WTC11 (cell line): ENCODE measurements around the gene SLC11A2. TPM values are rescaled to one million over a fixed set of nuclear protein-coding genes. Genes with fewer than 3 reads are reported as not detected.

ENCODE experiments used
- ATAC-seq: fragments of 200-7000 bp; cut with Tn5 transposase; 2 replicates; pipeline ENCODE4 v1.10.0; 2021; ENCODE audit warnings: mild to moderate bottlenecking, moderate library complexity
- CTCF ChIA-PET: fragments of 300-600 bp; sonication (Branson Sonifier 250); formaldehyde crosslinking; loops from one replicate; lab custom pipeline; 2021; ENCODE audit warnings: antibody characterized with exemption; lab: Charles Lee
- POLR2A ChIA-PET: fragments of 350-600 bp; sonication (Branson Sonifier 250); formaldehyde crosslinking; loops from one replicate; lab custom pipeline; 2021; ENCODE audit warnings: antibody characterized with exemption; lab: Charles Lee
- DNase-seq: peaks from one replicate; pipeline ENCODE4 v3.0.0; 2021; ENCODE audit warnings: low spot score
- H3K27ac Mint-ChIP-seq: 2 replicates; pipeline ENCODE4 v1.8.0; 2021; ENCODE audit warnings: mixed read lengths
- H3K27me3 Mint-ChIP-seq: 2 replicates; pipeline ENCODE4 v1.8.0; 2021; ENCODE audit warnings: low read depth, mild to moderate bottlenecking, moderate library complexity, mixed read lengths
- H3K36me3 Mint-ChIP-seq: 2 replicates; pipeline ENCODE4 v1.8.0; 2021; ENCODE audit warnings: mixed read lengths
- H3K4me1 Mint-ChIP-seq: 2 replicates; pipeline ENCODE4 v1.8.0; 2022; ENCODE audit warnings: mixed read lengths
- H3K4me3 Mint-ChIP-seq: 2 replicates; pipeline ENCODE4 v1.8.0; 2021; ENCODE audit warnings: mild to moderate bottlenecking, moderate library complexity, mixed read lengths
- H3K9me3 Mint-ChIP-seq: 2 replicates; pipeline ENCODE4 v1.8.0; 2021; ENCODE audit warnings: mixed read lengths
- ARID4B ChIP-seq: sonication (generic); formaldehyde crosslinking; IDR thresholded peaks from 2 replicates; pipeline ENCODE4 v1.8.0; 2023; ENCODE audit warnings: missing genetic modification reagents, mild to moderate bottlenecking, borderline replicate concordance
- CDX4 ChIP-seq: fragments of 250-450 bp; sonication (Bioruptor Pico); IDR thresholded peaks from 2 replicates; pipeline ENCODE4 v1.9.0; 2021; ENCODE audit warnings: moderate library complexity, mild to moderate bottlenecking, inconsistent platforms, borderline replicate concordance
- CREM ChIP-seq: sonication (generic); formaldehyde crosslinking; IDR thresholded peaks from 2 replicates; pipeline ENCODE4 v1.8.1; 2022; ENCODE audit warnings: mild to moderate bottlenecking, missing genetic modification reagents, moderate library complexity
- ERG ChIP-seq: fragments of 250-450 bp; sonication (Bioruptor Pico); IDR thresholded peaks from 2 replicates; pipeline ENCODE4 v1.8.0; 2021; ENCODE audit warnings: mild to moderate bottlenecking
- FOXP1 ChIP-seq: sonication (generic); formaldehyde crosslinking; IDR thresholded peaks from 2 replicates; pipeline ENCODE4 v1.8.0; 2022; ENCODE audit warnings: missing genetic modification reagents, mild to moderate bottlenecking, moderate library complexity, borderline replicate concordance
- GRHL2 ChIP-seq: fragments of 250-450 bp; sonication (Bioruptor Pico); IDR thresholded peaks from 2 replicates; pipeline ENCODE4 v1.8.0; 2022; ENCODE audit warnings: mild to moderate bottlenecking, moderate library complexity; ENCODE audit not compliant: insufficient replicate concordance, severe bottlenecking
- MXD4 ChIP-seq: fragments of 250-450 bp; sonication (Bioruptor Pico); IDR thresholded peaks from 2 replicates; pipeline ENCODE4 v1.8.0; 2021; ENCODE audit warnings: mild to moderate bottlenecking, moderate library complexity, borderline replicate concordance
- NR2C2 ChIP-seq: sonication (generic); formaldehyde crosslinking; IDR thresholded peaks from 2 replicates; pipeline ENCODE4 v1.8.0; 2022; ENCODE audit warnings: mild to moderate bottlenecking, missing genetic modification reagents
- SMAD4 ChIP-seq: sonication (generic); formaldehyde crosslinking; IDR thresholded peaks from 2 replicates; pipeline ENCODE4 v1.8.0; 2022; ENCODE audit warnings: mild to moderate bottlenecking, missing genetic modification reagents
- SOX15 ChIP-seq: fragments of 250-450 bp; sonication (Bioruptor Pico); IDR thresholded peaks from 2 replicates; pipeline ENCODE4 v1.9.0; 2021; ENCODE audit warnings: mild to moderate bottlenecking
- STAT6 ChIP-seq: sonication (generic); formaldehyde crosslinking; conservative IDR thresholded peaks from 2 replicates; pipeline ENCODE4 v1.8.1; 2023; ENCODE audit warnings: mild to moderate bottlenecking, low read depth, missing genetic modification reagents, moderate library complexity
- TP53 ChIP-seq: sonication (generic); formaldehyde crosslinking; IDR thresholded peaks from 2 replicates; pipeline ENCODE4 v1.8.1; 2023; ENCODE audit warnings: mild to moderate bottlenecking, missing genetic modification reagents
- ZBTB21 ChIP-seq: sonication (generic); formaldehyde crosslinking; IDR thresholded peaks from 2 replicates; pipeline ENCODE4 v1.8.1; 2023; ENCODE audit warnings: mild to moderate bottlenecking, missing genetic modification reagents, borderline replicate concordance
- ZNF138 ChIP-seq: sonication (generic); formaldehyde crosslinking; conservative IDR thresholded peaks from 2 replicates; pipeline ENCODE4 v1.8.1; 2022; ENCODE audit warnings: mild to moderate bottlenecking, moderate library complexity, missing genetic modification reagents
- ZNF219 ChIP-seq: sonication (generic); formaldehyde crosslinking; IDR thresholded peaks from 2 replicates; pipeline ENCODE4 v1.8.0; 2023; ENCODE audit warnings: missing genetic modification reagents, mild to moderate bottlenecking, borderline replicate concordance
- ZNF317 ChIP-seq: sonication (generic); formaldehyde crosslinking; IDR thresholded peaks from 2 replicates; pipeline ENCODE4 v1.8.1; 2023; ENCODE audit warnings: low read depth, mild to moderate bottlenecking, moderate library complexity, missing genetic modification reagents, borderline replicate concordance
- ZNF671 ChIP-seq: fragments of 250-450 bp; sonication (Bioruptor Pico); IDR thresholded peaks from 2 replicates; pipeline ENCODE4 v1.8.0; 2021; ENCODE audit warnings: mild to moderate bottlenecking
- ZSCAN18 ChIP-seq: fragments of 250-450 bp; sonication (Bioruptor Pico); IDR thresholded peaks from 2 replicates; pipeline ENCODE4 v2.1.2; 2022; ENCODE audit warnings: mild to moderate bottlenecking, moderate library complexity
- total RNA-seq: library from RNA; stranded (reverse); gene quantifications from 3 replicates; pipeline ENCODE4 v1.2.3, GENCODE V29; 2021
- TF ChIP-seq, protein P1 (sequence below): sonication (generic); formaldehyde crosslinking; IDR thresholded peaks from 2 replicates; pipeline ENCODE4 v1.8.1; 2023; ENCODE audit warnings: mild to moderate bottlenecking, missing genetic modification reagents
- TF ChIP-seq, protein P2 (sequence below): sonication (generic); formaldehyde crosslinking; IDR thresholded peaks from 2 replicates; pipeline ENCODE4 v1.8.1; 2023; ENCODE audit warnings: mild to moderate bottlenecking, missing genetic modification reagents, borderline replicate concordance

Gene SLC11A2
- total RNA-seq, 1 experiment from 2014 or later: 58.0 TPM

DNA sequence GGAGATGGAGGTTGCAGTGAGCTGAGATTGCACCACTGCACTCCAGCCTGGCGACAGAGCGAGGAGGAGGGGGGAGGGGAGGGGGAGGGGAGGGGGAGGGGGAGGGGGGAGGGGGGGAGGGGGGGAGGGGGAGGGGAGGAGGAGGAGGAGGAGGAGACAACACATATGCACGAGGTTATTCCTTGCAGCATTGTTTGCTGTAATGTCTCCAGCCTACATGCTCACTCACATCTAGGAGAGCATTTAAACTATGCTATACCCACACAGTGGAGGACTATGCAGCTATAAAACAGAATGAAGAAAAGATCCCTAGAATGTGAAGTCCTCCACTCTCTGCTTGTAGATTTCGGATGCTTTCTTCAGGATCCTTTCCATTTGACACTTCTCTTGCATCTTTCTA lies 77.4 kb downstream of the SLC11A2 start (continued):
- TF ChIP-seq CDX4 (CRISPR knock-in tag) (no peak), SMAD4 (CRISPR knock-in tag) (no peak), ZNF671 (no peak), TP53 (CRISPR knock-in tag) (no peak), ERG (CRISPR knock-in tag) (no peak), GRHL2 (CRISPR knock-in tag) (no peak), MXD4 (no peak), ZNF138 (CRISPR knock-in tag) (no peak)

DNA sequence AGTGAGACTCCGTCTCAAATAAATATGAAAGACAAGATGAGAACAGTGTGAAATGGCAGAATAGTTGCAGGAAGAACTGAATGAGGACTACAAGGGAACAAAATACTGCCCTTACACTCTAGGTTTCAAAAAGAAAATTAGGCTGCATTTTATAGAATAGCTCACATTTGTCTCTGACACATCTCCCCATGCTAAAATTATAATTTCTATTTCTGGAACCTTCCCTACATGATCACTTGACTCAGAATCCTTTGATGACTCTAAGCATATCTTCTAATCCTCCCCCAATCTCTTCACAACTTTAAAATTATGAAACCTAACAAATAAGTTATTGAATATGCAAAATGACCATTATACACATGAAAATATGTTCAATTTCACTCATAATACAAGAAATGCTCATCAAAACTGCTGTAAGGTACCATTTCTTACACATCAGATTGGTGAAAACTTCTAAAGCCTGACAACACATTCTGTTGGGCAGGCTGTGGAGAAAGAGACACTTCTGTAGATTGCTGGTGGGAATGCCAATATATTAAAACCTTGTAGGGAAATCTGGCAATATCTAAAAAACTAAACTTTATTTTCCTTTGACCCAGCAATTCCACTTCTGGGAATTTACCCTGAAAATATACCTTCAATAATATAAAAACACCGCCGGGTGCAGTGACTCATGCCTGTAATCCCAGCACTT lies 78.1 kb downstream of the SLC11A2 start:
- H3K4me1 Mint-ChIP-seq: 0 out of 2 replicates have a peak, but pooled peaks cover 13% of the 10 kb centered on the region
- POLR2A ChIA-PET: no interaction called here
- no peaks in the 10 kb centered on the region for H3K36me3 Mint-ChIP-seq
- no peak for DNase-seq
- H3K4me3 Mint-ChIP-seq: no peak overlapping the region
- no peak for ATAC-seq
- no peak overlapping the region for H3K27ac Mint-ChIP-seq
- no peaks in the 10 kb centered on the region for H3K27me3 Mint-ChIP-seq
- no peak for TF ChIP-seq ZNF317 (CRISPR knock-in tag)
- no peak for TF ChIP-seq ZBTB21
- TF ChIP-seq CREM: no peak
- no peak for TF ChIP-seq FOXP1 (CRISPR knock-in tag)
- TF ChIP-seq, protein P1, sequence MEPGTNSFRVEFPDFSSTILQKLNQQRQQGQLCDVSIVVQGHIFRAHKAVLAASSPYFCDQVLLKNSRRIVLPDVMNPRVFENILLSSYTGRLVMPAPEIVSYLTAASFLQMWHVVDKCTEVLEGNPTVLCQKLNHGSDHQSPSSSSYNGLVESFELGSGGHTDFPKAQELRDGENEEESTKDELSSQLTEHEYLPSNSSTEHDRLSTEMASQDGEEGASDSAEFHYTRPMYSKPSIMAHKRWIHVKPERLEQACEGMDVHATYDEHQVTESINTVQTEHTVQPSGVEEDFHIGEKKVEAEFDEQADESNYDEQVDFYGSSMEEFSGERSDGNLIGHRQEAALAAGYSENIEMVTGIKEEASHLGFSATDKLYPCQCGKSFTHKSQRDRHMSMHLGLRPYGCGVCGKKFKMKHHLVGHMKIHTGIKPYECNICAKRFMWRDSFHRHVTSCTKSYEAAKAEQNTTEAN: no peak
- no peak for TF ChIP-seq NR2C2 (CRISPR knock-in tag)
- TF ChIP-seq ZNF219 (CRISPR knock-in tag): no peak
- TF ChIP-seq STAT6 (CRISPR knock-in tag): no peak
- no peak for TF ChIP-seq ARID4B (CRISPR knock-in tag)
- TF ChIP-seq SOX15 (CRISPR knock-in tag): no peak
- no peak for TF ChIP-seq ZSCAN18 (CRISPR knock-in tag)
- TF ChIP-seq, protein P2, sequence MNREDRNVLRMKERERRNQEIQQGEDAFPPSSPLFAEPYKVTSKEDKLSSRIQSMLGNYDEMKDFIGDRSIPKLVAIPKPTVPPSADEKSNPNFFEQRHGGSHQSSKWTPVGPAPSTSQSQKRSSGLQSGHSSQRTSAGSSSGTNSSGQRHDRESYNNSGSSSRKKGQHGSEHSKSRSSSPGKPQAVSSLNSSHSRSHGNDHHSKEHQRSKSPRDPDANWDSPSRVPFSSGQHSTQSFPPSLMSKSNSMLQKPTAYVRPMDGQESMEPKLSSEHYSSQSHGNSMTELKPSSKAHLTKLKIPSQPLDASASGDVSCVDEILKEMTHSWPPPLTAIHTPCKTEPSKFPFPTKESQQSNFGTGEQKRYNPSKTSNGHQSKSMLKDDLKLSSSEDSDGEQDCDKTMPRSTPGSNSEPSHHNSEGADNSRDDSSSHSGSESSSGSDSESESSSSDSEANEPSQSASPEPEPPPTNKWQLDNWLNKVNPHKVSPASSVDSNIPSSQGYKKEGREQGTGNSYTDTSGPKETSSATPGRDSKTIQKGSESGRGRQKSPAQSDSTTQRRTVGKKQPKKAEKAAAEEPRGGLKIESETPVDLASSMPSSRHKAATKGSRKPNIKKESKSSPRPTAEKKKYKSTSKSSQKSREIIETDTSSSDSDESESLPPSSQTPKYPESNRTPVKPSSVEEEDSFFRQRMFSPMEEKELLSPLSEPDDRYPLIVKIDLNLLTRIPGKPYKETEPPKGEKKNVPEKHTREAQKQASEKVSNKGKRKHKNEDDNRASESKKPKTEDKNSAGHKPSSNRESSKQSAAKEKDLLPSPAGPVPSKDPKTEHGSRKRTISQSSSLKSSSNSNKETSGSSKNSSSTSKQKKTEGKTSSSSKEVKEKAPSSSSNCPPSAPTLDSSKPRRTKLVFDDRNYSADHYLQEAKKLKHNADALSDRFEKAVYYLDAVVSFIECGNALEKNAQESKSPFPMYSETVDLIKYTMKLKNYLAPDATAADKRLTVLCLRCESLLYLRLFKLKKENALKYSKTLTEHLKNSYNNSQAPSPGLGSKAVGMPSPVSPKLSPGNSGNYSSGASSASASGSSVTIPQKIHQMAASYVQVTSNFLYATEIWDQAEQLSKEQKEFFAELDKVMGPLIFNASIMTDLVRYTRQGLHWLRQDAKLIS (CRISPR knock-in tag): no peak
- TF ChIP-seq, all 79 proteins: peak for 0
- CTCF ChIA-PET: no interaction called here
- H3K9me3 Mint-ChIP-seq: peaks cover 13% of the 10 kb centered on the region
